GM03348 (cell line): ENCODE measurements around the gene MYBPC2.
"Not testable (repeated sequence)": the region's sequence is repeated elsewhere in the genome, so short reads cannot be mapped to it uniquely, and the experiment has no call there.

Experiments
- DNase-seq: peaks from one replicate; pipeline ENCODE4 v3.0.0; 2012; ENCODE audit warnings: low spot score

Gene MYBPC2

GRCh38 chr19:50459638-50460037 is 26.9 kb downstream of the MYBPC2 start:
- DNase-seq = no peak

DNA sequence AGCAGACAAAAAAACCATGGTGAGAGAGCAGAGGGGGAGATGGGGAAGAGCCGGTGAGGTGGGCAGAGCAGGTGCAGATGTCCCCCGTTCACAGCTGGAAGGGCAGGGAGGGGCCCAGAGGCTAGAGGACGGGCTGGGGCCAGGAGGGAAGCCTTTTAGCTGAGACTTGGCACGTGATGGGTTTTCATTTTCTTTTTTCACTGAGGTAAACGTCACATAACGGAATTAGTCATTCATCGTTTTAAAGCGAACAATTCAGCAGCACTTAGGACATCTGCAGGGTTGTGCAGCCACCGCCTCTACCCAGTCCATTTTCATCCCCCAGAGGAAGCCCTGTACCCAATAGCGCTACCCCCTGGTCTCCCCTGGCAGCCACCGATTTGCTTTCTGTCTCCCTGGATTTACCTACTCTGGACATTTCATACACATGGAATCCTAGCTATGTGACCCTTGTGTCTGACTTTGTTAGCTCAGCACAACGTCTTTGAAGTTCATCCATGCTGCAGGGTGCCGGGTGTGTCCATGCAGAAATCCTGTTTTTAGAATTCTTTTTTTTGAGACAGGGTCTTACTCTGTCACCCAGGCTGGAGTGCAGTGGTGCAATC is 27.6 kb downstream of the MYBPC2 start:
- DNase-seq = peak; percentile 45

DNA sequence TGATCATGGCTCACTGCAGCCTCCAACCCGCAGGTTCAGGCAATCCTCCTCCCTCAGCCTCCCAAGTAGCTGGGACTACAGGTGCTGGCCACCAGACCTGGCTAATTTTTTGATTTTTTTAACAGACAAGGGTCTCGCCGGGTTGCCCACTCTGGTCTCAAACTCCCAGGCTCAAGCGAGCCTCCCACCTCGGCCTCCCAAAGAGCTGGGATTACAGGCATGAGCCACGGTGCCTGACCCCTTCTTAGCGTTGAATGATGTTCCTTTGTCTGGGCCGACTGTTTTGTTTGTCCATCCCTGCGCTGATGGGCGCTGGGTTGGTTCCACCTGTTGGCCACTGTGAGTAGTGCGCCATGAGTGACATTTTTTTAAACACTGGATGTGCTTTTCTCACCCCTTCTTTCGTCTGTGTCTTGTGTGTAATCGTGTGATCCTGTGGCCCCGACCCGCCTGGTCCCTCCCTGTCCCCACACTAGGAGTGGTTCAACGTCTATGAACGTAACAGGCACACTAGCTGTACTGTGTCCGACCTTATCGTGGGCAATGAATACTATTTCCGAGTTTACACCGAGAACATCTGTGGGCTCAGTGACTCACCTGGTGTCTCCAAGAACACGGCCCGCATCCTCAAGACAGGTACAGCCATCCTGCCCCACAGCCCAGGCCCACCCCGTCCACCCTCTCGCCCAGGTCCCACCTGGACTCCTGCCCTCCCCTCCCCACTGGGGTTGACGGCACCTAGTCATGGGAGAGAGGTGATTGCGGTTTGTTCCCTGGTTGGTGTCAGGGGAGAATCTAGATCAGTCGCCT is 28.6 kb downstream of the MYBPC2 start:
- peak; percentile 91 for DNase-seq

DNA sequence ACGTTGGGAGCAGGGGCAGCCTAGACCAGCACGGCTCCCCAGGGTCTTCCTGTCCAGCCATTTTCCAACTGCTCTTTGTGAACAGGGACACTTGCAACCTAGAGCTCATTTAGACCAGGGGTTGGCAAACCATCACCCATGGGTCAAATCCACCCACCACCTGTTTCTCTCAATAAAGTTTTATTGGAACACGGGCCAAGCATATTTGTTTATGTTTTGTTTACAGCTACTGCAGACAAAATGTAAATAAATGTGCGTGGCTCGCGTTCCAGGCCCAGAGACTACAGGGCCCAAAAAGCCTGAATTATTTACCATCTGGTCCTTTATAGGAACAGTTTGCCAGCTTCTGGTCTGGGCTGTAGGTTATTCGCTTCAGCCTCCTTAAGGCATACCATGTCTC is 30.3 kb downstream of the MYBPC2 start:
- no peak for DNase-seq

DNA sequence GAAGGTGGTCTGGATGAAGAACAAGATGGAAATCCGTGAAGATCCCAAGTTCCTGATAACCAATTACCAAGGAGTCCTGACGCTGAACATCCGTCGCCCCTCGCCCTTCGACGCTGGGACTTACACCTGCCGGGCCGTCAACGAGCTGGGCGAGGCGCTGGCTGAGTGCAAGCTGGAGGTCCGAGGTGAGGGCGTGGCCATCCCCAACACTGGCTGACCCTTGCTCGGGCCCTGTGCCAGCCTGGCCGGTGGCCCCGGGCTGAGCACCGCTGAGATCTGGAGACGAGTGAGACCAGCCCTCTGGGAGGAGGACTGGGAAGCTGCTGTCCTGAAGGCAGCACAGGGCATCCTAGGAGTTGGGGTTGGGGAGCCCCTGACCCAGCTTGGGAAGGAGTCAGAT is 31.7 kb downstream of the MYBPC2 start:
- DNase-seq = no peak

DNA sequence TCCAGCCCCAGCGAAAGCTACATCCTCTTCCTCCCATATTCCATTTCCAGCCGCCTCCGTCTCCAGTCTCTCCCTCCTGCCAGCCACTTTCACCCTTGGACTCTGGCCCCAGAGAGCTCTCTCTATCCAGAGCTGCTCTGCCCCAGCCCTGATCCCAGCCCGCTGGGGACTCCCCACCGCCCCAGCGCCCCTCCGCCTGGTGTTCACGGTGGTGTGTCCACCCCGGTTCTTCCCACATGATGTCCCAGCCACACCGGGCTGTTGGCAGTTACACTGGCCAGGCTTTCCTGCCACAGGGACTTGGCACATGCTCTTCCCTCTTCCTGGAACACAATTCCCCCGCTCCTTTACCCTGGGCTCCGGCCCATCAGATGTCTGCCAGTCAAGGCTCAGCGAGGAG is 32.3 kb downstream of the MYBPC2 start:
- no peak for DNase-seq

GRCh38 chr19:50465986-50466705 is 33.5 kb downstream of the MYBPC2 start:
- peak; percentile 37 for DNase-seq

DNA sequence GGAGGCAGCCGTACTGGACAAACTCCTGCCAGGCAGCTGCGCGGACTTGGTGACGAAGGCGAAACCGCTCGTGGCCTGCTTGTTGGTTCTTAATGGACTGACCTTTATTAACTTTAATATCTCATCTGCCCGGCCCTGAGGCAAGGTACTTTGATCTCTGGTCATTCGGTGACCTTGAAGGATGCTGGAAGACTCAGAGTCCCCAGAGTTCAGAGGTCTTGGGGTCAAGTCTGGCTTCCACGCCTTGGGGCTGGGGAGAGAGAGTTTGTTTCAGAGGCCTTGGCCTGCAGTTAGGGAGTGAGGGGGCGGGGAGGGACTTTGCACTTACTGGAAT is 34.0 kb downstream of the MYBPC2 start:
- no peak for DNase-seq

DNA sequence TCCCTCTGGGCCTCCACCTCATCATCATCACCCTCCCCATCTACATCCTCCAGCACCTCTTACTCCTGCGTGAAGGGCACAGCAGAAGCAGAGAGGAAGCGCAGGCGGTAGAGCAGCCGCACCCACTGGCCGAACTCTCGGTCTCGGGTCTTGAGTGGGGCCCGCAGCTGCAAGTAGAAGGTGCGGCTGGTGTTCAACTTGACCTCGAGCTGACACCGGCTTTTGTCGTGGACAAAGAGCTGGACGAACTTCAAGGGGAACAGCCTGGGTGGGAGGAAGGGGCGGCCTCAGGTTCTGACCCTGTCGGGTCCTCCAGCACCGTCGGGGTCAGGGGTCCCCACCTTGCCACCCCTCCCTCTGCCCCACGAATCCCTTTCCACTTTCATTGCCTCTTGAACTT is 34.9 kb downstream of the MYBPC2 start:
- DNase-seq = no peak

GRCh38 chr19:50468818-50469217 is 36.1 kb downstream of the MYBPC2 start:
- no peak for DNase-seq

GRCh38 chr19:50473336-50473735 is 40.6 kb downstream of the MYBPC2 start:
- DNase-seq = not testable (repeated sequence)

GRCh38 chr19:50475101-50475568 is 42.4 kb downstream of the MYBPC2 start:
- no peak for DNase-seq

DNA sequence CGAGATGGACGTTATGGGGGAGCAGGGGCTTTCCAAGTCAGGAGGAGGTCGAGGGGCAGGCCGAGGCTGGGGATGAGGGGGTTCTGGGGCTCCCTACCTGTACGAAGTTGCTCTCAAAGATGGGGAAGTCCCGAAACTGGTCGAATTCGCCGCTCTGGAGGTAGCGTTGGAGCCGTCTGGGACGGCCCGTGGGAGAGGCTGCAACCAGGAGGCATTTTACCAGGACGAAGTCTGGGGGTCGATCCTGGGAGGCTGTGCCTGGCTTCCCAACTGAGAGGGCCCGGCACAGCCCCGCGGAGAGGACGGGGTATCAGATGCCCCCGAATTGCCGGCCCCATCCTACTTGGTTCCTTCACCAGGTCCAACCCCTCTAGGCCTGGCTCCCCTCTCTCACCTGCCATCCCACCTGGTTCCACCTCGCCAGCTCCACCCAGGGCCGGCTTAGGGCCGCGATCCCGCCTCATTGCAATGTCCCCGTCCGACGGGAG is 43.1 kb downstream of the MYBPC2 start:
- no peak for DNase-seq

- DNase-seq = peak; percentile 99
Measured at GRCh38 chr19:50476224-50476906, 43.7 kb downstream of the MYBPC2 start, which contains the start of the genes EMC10 and GARIN5A. Gene EMC10, plus strand, starts transcription at chr19:50476507. Its CDS starts 38 bp downstream, at chr19:50476545. Gene GARIN5A, minus strand, starts transcription at chr19:50476848. Its CDS starts 460 bp downstream, at chr19:50476388.

GRCh38 chr19:50476907-50477238 is 44.2 kb downstream of the MYBPC2 start:
- DNase-seq = no peak

DNA sequence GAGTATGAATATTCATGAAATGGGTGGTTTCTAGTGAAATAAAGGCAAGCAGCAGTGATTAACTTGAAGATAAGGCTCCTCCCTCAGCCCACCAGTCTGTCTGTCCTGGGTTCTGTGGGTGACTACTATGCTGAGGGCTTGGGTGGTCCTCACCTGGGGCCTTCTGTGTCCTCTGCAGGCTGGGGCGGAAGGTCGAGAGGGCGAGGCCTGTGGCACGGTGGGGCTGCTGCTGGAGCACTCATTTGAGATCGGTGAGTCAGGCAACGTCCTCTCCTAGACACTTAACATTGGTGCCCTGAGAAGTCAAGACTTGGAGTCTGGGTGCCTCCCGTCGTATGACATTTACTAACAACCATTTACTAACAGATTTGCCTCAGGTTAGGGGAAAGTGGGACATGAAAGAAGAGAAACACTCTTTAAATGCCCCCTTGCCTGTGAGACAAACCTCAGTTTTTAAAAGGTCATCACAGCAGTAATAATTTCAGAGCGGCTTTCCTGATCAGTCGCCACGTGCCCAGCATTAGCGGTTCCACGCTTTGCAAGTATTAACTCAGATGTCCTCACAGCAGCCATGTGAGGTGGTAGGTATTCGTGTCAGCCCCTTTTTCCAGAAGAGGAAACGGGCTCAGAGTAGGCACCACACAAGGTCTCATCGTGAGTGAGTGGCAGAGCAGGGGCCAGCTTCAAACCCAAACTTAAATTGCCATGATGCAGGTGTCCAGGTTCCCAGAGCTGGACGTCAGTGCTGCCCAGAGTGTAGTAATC is 45.2 kb downstream of the MYBPC2 start:
- no peak for DNase-seq

DNA sequence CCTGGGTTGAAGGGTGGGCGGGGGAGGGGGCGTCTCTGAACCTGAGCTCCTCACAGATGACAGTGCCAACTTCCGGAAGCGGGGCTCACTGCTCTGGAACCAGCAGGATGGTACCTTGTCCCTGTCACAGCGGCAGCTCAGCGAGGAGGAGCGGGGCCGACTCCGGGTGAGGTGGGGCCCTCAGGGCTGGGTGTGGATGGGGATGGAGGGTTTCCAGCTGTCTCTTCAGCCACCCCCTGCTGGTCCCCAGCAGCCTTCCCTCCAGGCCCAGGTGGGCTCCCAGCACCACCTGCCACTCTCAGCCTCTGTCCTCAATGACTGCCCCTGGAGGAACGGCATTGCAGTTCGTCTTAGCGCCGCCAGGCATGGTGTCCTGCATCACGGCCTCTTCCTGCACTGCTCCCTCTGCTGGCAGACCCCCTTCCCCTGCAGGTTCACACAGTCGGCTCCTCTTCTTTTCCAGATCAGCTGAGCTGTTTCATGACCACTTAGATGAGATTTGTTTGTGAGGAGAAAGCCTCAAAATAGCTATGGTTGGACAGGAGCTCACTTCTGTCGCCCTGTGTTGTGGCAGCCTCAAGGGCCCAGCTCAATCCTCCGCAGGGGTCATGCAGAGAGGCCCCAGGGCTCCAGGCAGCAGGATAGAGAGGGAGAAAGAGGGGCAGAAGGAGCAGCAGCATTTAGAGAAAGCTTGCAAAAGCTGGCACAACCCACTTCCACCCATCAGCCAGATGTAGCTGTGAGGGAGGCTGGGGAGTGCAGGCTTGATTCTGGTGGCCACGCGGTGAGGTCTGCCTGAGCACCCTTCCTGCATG is 46.4 kb downstream of the MYBPC2 start:
- DNase-seq = peak; percentile 49

GRCh38 chr19:50479761-50480251 is 47.1 kb downstream of the MYBPC2 start:
- no peak for DNase-seq

DNA sequence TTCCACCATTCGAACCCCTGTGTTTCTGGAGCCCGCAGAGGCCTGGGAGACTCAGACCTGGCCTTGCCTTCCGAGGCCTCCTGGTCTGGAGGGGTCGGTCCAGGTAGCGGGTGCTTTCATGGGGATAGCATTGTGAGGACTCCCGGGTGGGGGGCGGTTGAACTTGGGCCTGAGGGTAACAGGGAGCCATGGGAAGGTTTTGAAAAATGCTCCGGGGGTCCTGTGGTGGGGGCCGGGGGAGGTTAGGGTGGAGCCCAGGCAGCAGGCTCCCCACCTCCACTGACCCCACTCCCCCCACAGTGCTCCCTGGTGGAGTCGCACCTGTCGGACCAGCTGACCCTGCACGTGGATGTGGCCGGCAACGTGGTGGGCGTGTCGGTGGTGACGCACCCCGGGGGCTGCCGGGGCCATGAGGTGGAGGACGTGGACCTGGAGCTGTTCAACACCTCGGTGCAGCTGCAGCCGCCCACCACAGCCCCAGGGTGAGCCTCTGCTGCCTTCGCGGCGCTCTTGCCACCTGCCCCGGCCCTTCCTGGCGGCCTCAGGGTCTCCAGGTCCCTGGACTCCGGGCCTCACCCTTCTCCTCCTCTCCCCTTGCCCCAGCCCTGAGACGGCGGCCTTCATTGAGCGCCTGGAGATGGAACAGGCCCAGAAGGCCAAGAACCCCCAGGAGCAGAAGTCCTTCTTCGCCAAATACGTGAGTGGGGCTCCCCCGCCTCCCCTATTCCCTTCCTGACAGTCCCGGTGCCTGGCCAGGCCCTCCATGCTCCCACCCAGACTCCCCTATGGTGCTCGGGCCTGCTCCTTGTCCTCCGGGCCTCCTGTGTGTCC is 47.8 kb downstream of the MYBPC2 start:
- DNase-seq = no peak
